ENCODE results near the gene ZNF383. TPM values are rescaled to one million over a fixed set of nuclear protein-coding genes. Genes with fewer than 3 reads are reported as not detected.

Gene ZNF383
- polyA plus RNA-seq, 1 of the 3 experiments (the other 2 are of a cell fraction): 2.0 TPM

- Histone ChIP-seq H3K4me2 (no peak overlapping the region), H3F3A (replicated peaks; ENCODE audit: insufficient read depth) (no peaks in the 10 kb centered on the region), H3K4me3 (ENCODE audit: low read depth in 2 of 2, low read length in 1 of 2) (no peak overlapping the region), H3K27ac (ENCODE audit: low read depth in 2 of 2, low read length in 1 of 2) (no peak overlapping the region), H3K79me2 (ENCODE audit: insufficient read depth) (peaks cover 6% of the 10 kb centered on the region; the same call in 1 of the 2 replicates), H3K4me1 (ENCODE audit: control insufficient read depth in 1 of 2, insufficient read depth in 2 of 2, low read depth in 1 of 2, low read length in 1 of 2) (no peaks in the 10 kb centered on the region), H2AFZ (ENCODE audit: low read depth) (no peak overlapping the region), H3K27me3 (ENCODE audit: insufficient read depth) (no peaks in the 10 kb centered on the region), H3K36me3 (replicated peaks in 1 of 2; ENCODE audit: control insufficient read depth in 1 of 2, insufficient read depth in 2 of 2, low read length in 1 of 2) (peaks cover 32 to 90% of the 10 kb centered on the region in 2 experiments), H3K9ac (no peak overlapping the region), H4K20me1 (ENCODE audit: insufficient read depth) (no peaks in the 10 kb centered on the region), H3K9me3 (peaks cover 35% of the 10 kb centered on the region), H3K9me2 (no peaks in the 10 kb centered on the region)
- peak; percentile 31 for DNase-seq
- ChIA-PET POLR2A (interaction anchor here (0.9 kb wide), 1 partner anchor 10 kb away, joined by 3 read pairs; the partner anchor contains the start of gene ZNF383), CTCF (interaction anchor here (0.6 to 4.0 kb wide), 4 partner anchors 14 to 254 kb away, joined by 3 to 18 read pairs (median 4); no protein-coding TSS in a partner anchor)
- peak; percentile 66 for TF ChIP-seq RAD21 (IDR thresholded peaks at IDR 0.05; ENCODE audit: low read length)
- no peak for TF ChIP-seq USF2 (IDR thresholded peaks at IDR 0.05; ENCODE audit: borderline replicate concordance, low read depth, low read length)
- TF ChIP-seq CTCF (IDR thresholded peaks at IDR 0.05): peak; percentile 47
- peak; percentile 34; the same call in 1 of the 2 replicates for TF ChIP-seq SMC3 (IDR thresholded peaks at IDR 0.05; ENCODE audit: low read depth, low read length)
- TF ChIP-seq FOSL2 (IDR thresholded peaks at IDR 0.05; ENCODE audit: borderline replicate concordance, low read depth): no peak
- TF ChIP-seq TCF12 (IDR thresholded peaks at IDR 0.05): no peak
- TF ChIP-seq TEAD4 (IDR thresholded peaks at IDR 0.05; ENCODE audit: borderline replicate concordance, insufficient read depth): no peak
- no peak for TF ChIP-seq GATA2 (CRISPR knock-in tag; IDR thresholded peaks at IDR 0.05)
- WGBS (ENCODE audit: low lambda C conversion rate): 81% methylated on average over 12 of the region's 12 CpGs
These were observed 10.0 kb downstream of the ZNF383 start for GRCh38 chr19:37227996-37228395.

GRCh38 chr19:37243206-37243632, 25.2 kb downstream of the ZNF383 start:
- no peak overlapping the region; a peak in 1 of 4 replicates for H3K4me3 ChIP-seq (ENCODE audit: low read depth in 2 of 2, low read length in 1 of 2)
- H3K36me3 ChIP-seq (replicated peaks in 1 of 2; ENCODE audit: control insufficient read depth in 1 of 2, insufficient read depth in 2 of 2, low read length in 1 of 2): peaks cover 44 to 69% of the 10 kb centered on the region in 2 experiments
- H2AFZ ChIP-seq (ENCODE audit: low read depth): no peak overlapping the region
- DNase-seq: no peak
- H4K20me1 ChIP-seq (ENCODE audit: insufficient read depth): no peaks in the 10 kb centered on the region
- POLR2A ChIA-PET: no interaction called here
- H3K4me1 ChIP-seq (ENCODE audit: control insufficient read depth in 1 of 2, insufficient read depth in 2 of 2, low read depth in 1 of 2, low read length in 1 of 2): no peaks in the 10 kb centered on the region
- H3K27me3 ChIP-seq (ENCODE audit: insufficient read depth): no peaks in the 10 kb centered on the region
- 89% methylated on average over 4 of the region's 4 CpGs for WGBS (ENCODE audit: low lambda C conversion rate)
- no peak overlapping the region for H3K9ac ChIP-seq
- H3F3A ChIP-seq (replicated peaks; ENCODE audit: insufficient read depth): peaks cover 10% of the 10 kb centered on the region
- H3K9me2 ChIP-seq: no peaks in the 10 kb centered on the region
- H3K9me3 ChIP-seq: peaks cover 48% of the 10 kb centered on the region
- H3K27ac ChIP-seq (ENCODE audit: low read depth in 2 of 2, low read length in 1 of 2): no peak overlapping the region
- H3K79me2 ChIP-seq (ENCODE audit: insufficient read depth): no peaks in the 10 kb centered on the region
- no peak overlapping the region for H3K4me2 ChIP-seq
- CTCF ChIA-PET: no interaction called here
- TF ChIP-seq TAF1 (IDR thresholded peaks at IDR 0.05; ENCODE audit: borderline replicate concordance, low read depth, low read length) (no peak), CTCF (IDR thresholded peaks at IDR 0.05) (no peak), SIN3A (IDR thresholded peaks at IDR 0.05; ENCODE audit: borderline replicate concordance, low read depth, low read length) (no peak), USF1 (IDR thresholded peaks at IDR 0.05; ENCODE audit: borderline replicate concordance, low read depth) (no peak), POLR2AphosphoS5 (IDR thresholded peaks at IDR 0.05; ENCODE audit: low read depth, low read length) (no peak), MEF2A (IDR thresholded peaks at IDR 0.05; ENCODE audit: borderline replicate concordance, low read depth) (no peak), MXI1 (IDR thresholded peaks at IDR 0.05; ENCODE audit: low read depth, low read length) (no peak), FOSL2 (IDR thresholded peaks at IDR 0.05; ENCODE audit: borderline replicate concordance, low read depth) (no peak), RXRA (IDR thresholded peaks at IDR 0.05; ENCODE audit: borderline replicate concordance, low read depth) (no peak), SMC3 (IDR thresholded peaks at IDR 0.05; ENCODE audit: low read depth, low read length) (no peak), TCF12 (IDR thresholded peaks at IDR 0.05) (no peak), ZBTB33 (IDR thresholded peaks at IDR 0.05; ENCODE audit: borderline replicate concordance, low read depth) (no peak), RCOR1 (IDR thresholded peaks at IDR 0.05; ENCODE audit: low read length) (no peak), PBX3 (IDR thresholded peaks at IDR 0.05) (no peak)

All from SK-N-SH (cell line).